Nasal cavity respiratory epithelium epithelial cell of viscerocranial mucosa (primary cell): ENCODE results near the gene PNMA5. TPM values are rescaled to one million over a fixed set of nuclear protein-coding genes. Genes with fewer than 3 reads are reported as not detected.

ENCODE experiments used
- total RNA-seq: library from RNA; depleted of rRNA; stranded (reverse); fragments of >200 nt; gene quantifications from 2 replicates; pipeline ENCODE4 v1.2.3, GENCODE V29; 2014

The PNMA5 gene
- not detected in 2 replicates for total RNA-seq

GRCh38 chrX:152993933-152994332, at the start of gene PNMA5:
Gene PNMA5 (minus strand): TSS chrX:152994116. CDS start chrX:152991598, 2,518 bp downstream.

Other genes with a start within 250 kb of the PNMA5 start
- not detected in 2 replicates for gene MAGEA2, start 240.3 kb downstream of the PNMA5 start, total RNA-seq
- not detected in 2 replicates for gene CSAG3, start 234.9 kb downstream of the PNMA5 start, total RNA-seq
- gene MAGEA6, start 224.4 kb downstream of the PNMA5 start, total RNA-seq = not detected in 2 replicates
- gene CETN2, start 163.4 kb downstream of the PNMA5 start, total RNA-seq = 26.3 and 28.2 TPM in 2 replicates
- 20.8 and 28.8 TPM in 2 replicates for gene NSDHL, start 163.1 kb downstream of the PNMA5 start, total RNA-seq
- 143 and 162 TPM in 2 replicates for gene ZNF185, start 96.0 kb downstream of the PNMA5 start, total RNA-seq
- gene PNMA3, start 62.4 kb upstream of the PNMA5 start, total RNA-seq = under 0.01 TPM in 1 of 2 replicates, not detected in the other
- gene PNMA6A, start 78.3 kb upstream of the PNMA5 start, total RNA-seq = 0.34 and 0.57 TPM in 2 replicates
- not detected in 2 replicates for gene MAGEA1, start 185.2 kb upstream of the PNMA5 start, total RNA-seq